GM10266 (cell line): ENCODE data around the gene SEMA3G.

Experiments used
- DNase-seq: peaks from one replicate; pipeline ENCODE4 v3.0.0; 2012; ENCODE audit errors: extremely low spot score
- CTCF ChIP-seq: IDR thresholded peaks from 2 replicates; pipeline ENCODE4 v1.5.1; 2012; ENCODE audit warnings: mild to moderate bottlenecking, low read depth; ENCODE audit not compliant: control insufficient read depth, insufficient read depth; ENCODE audit errors: missing control alignments

SEMA3G gene

GRCh38 chr3:52404391-52404790 is 40.5 kb downstream of the SEMA3G start:
- TF ChIP-seq CTCF, result no peak
- DNase-seq, result no peak

- no peak for DNase-seq
- no peak for TF ChIP-seq CTCF
These were observed 40.9 kb downstream of the SEMA3G start for GRCh38 chr3:52403955-52404354.

GRCh38 chr3:52403271-52403841 is 41.5 kb downstream of the SEMA3G start:
- TF ChIP-seq CTCF, result no peak
- DNase-seq, result no peak

GRCh38 chr3:52402706-52403270 is 42.1 kb downstream of the SEMA3G start:
- DNase-seq, result no peak
- no peak for TF ChIP-seq CTCF

- no peak for DNase-seq
- TF ChIP-seq CTCF, result no peak
These were observed 42.8 kb downstream of the SEMA3G start for GRCh38 chr3:52402101-52402521.

- TF ChIP-seq CTCF, result no peak
- no peak for DNase-seq
These were observed 43.4 kb downstream of the SEMA3G start for GRCh38 chr3:52401551-52401950.

GRCh38 chr3:52401021-52401420 is 43.9 kb downstream of the SEMA3G start:
- no peak for DNase-seq
- no peak for TF ChIP-seq CTCF
